ENCODE data around the gene LGALS12.

Gene LGALS12

DNA sequence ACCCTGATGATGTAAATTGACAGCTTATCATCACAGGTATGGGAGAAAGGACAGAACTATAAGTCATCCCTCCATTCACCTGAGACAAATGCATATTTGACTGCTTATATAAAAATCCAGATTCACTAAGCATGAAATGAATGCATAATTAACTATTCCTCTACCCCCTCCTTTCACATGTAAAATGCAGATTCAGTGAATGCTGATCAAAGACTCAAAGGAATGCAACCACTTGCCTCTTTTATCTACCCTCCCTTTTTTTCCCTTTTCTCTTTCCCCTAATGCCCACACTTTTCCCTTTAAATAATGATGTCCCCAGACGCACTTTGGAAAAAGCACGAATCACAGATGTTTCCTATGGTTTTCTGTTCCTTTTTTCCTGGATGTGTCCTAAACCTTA is 26.2 kb downstream of the LGALS12 start:
- H3K4me3 ChIP-seq (ENCODE audit: low read depth, low read length) = no peak overlapping the region

GRCh38 chr11:63532799-63533475 is 27.1 kb downstream of the LGALS12 start:
- TF ChIP-seq CTCF (conservative IDR thresholded peaks at IDR 0.05; ENCODE audit: low read depth, low read length) = no peak
- DNase-seq (ENCODE audit: low read depth) = no peak
- no peak overlapping the region for H3K4me3 ChIP-seq (ENCODE audit: low read depth, low read length)

More for the DNA sequence above, 26.2 kb downstream of the LGALS12 start:
- TF ChIP-seq CTCF (conservative IDR thresholded peaks at IDR 0.05; ENCODE audit: low read depth, low read length) = no peak
- no peak for DNase-seq (ENCODE audit: low read depth)

DNA sequence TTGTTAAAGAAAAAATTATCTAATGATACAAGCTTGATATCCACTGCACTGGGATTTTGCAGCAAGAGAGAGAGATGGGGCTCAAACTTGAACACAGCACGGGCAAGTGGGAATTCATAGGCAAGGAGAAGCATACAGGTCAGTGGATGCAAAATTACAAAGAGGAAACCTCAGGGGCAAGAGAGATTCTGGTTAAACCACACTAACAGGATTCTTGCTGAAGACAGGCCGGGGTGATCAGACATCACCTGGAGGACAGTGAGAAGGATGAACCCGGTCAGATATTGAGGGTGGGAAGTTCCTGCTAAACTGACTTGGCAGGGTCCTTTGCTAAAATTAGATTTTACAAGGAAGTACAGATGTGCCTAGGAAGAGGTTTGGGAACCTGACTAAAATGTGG is 28.2 kb downstream of the LGALS12 start:
- no peak overlapping the region for H3K4me3 ChIP-seq (ENCODE audit: low read depth, low read length)
- TF ChIP-seq CTCF (conservative IDR thresholded peaks at IDR 0.05; ENCODE audit: low read depth, low read length) = no peak
- no peak for DNase-seq (ENCODE audit: low read depth)

DNA sequence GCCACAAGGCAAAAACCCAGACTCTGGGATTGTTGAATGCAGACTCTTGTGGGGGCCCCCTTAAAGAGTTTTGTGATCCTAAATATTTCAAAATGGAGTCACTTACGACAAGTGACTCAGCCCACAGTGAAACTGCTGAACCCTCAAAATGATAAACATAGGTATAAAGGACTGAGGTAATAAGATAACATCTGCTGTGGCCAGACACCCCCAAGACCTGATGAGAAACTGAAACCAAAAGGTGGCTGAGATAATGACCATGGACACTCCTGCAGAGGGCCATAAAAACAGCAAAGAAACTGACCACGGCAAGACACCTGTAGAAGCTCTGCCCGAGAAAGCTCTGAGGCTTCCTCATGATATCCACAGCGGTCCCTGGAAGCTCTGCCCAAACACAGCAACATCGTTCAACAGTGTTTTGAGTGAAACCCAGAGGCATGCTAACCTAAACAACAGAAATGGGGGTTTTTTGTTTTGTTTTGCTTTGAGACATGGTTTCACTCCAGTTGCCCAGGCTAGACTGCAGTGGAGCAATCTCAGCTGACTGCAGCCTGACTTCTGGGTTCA is 29.1 kb downstream of the LGALS12 start:
- no peak for DNase-seq (ENCODE audit: low read depth)
- no peak overlapping the region for H3K4me3 ChIP-seq (ENCODE audit: low read depth, low read length)
- no peak for TF ChIP-seq CTCF (conservative IDR thresholded peaks at IDR 0.05; ENCODE audit: low read depth, low read length)

DNA sequence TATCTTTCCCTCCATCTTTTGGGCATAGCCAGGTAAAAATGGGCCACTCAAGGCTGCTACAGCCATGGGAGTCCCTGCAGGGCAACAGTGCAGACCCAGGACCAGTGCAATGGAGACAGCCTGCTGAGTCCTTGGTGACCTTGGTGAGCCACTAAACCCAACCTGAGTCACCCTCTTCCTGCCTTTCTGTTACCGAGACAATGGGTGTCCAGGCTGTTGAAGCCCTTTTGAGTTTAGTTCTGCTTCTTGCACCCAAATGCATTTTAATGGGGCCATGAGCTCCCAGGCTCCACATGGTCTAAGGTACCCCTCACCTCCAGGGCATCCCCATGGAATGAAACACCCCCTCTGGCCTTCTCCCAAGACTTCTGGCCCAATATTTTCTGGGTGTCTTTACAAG is 29.9 kb downstream of the LGALS12 start:
- DNase-seq (ENCODE audit: low read depth) = no peak
- TF ChIP-seq CTCF (conservative IDR thresholded peaks at IDR 0.05; ENCODE audit: low read depth, low read length) = no peak
- H3K4me3 ChIP-seq (ENCODE audit: low read depth, low read length) = no peak overlapping the region

DNA sequence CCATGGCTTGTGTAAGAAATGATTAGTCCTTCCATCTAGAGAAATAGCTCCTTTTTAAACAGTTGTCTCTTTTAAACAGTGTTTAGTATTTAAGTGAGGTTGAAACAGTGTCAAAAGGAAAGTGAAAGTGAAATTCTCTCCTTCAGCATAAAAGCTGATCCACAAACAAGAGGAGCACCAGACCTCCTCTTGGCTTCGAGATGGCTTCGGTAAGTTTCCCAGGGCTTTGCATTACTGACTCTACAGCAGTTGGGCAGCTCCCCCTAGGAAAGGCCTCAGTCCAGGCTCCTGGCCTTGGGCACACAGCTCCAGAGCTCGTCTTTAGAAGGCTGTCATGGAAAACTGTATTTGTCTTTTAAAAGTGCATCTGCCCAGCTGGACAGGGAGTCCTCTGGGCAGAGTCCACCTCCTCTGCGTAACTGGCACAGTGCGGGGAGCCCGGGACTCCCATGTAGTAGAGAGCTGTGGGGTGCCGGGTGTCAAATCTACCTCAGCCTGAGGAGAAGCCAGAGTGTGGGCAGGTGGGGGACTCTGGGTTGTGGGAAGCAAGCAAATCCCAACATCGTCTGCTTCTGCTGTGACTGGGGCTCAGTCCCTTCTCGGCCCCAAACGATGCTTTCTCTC is 30.9 kb downstream of the LGALS12 start, which contains the start of gene PLAAT4:
PLAAT4 (plus strand) TSS at position 140 of the 624 bp plus-strand sequence; CDS start at position 201, 61 bp downstream.
- DNase-seq (ENCODE audit: low read depth) = peak; percentile 88
- peak; percentile 35 for TF ChIP-seq CTCF (conservative IDR thresholded peaks at IDR 0.05; ENCODE audit: low read depth, low read length)
- H3K4me3 ChIP-seq (ENCODE audit: low read depth, low read length) = peak within 1 kb of the TSS; percentile 48

Data from choroid plexus epithelial cell (primary cell).